SU-DHL-6 (cell line): ENCODE measurements around the gene LMX1A.

Experiments
- H2AFZ ChIP-seq: fragments of 200-600 bp; sonication (generic); 2 replicates; pipeline ENCODE4 v1.6.1; 2014; ENCODE audit warnings: low read depth, mild to moderate bottlenecking, moderate library complexity, mixed read lengths, antibody characterized with exemption, low read length; ENCODE audit not compliant: severe bottlenecking
- H3F3A ChIP-seq: fragments of 200-600 bp; shearing (Covaris generic); 2 replicates; pipeline ENCODE4 v1.6.0; 2016; ENCODE audit warnings: antibody characterized with exemption, mild to moderate bottlenecking; ENCODE audit not compliant: insufficient read depth
- H3K27ac ChIP-seq: fragments of 200-600 bp; sonication (generic); 2 replicates; pipeline ENCODE4 v1.5.1; 2016; ENCODE audit warnings: low read depth, mild to moderate bottlenecking, low read length, moderate library complexity, mixed read lengths
- H3K27me3 ChIP-seq: fragments of 200-600 bp; sonication (generic), shearing (Covaris generic); 2 replicates; pipeline ENCODE4 v1.6.0; 2014; ENCODE audit warnings: mild to moderate bottlenecking, low read length
- H3K36me3 ChIP-seq: fragments of 200-600 bp; sonication (generic); 2 replicates; pipeline ENCODE4 v1.6.1; 2014; ENCODE audit warnings: mild to moderate bottlenecking, low read length, mixed read lengths
- H3K4me2 ChIP-seq: fragments of 300-600, 200-600 bp; shearing (Covaris generic), sonication (generic); 2 replicates; pipeline ENCODE4 v1.6.0; 2014; ENCODE audit warnings: low read length, low read depth, mild to moderate bottlenecking; ENCODE audit not compliant: poor library complexity, severe bottlenecking
- H3K4me3 ChIP-seq: fragments of 200-600 bp; sonication (generic); 2 replicates; pipeline ENCODE4 v1.5.1; 2014; ENCODE audit warnings: antibody characterized with exemption, low read length, mild to moderate bottlenecking, mixed read lengths; ENCODE audit not compliant: insufficient read depth, poor library complexity, severe bottlenecking
- H3K79me2 ChIP-seq: fragments of 200-600 bp; sonication (generic); 2 replicates; pipeline ENCODE4 v1.6.1; 2014; ENCODE audit warnings: mild to moderate bottlenecking, low read length, moderate library complexity; ENCODE audit not compliant: insufficient read depth
- H3K9ac ChIP-seq: fragments of 200-600 bp; sonication (generic); 2 replicates; pipeline ENCODE4 v1.7.0; 2014; ENCODE audit warnings: mild to moderate bottlenecking, low read length
- H3K9me2 ChIP-seq: fragments of 200-600 bp; sonication (generic); replicated peaks from 2 replicates; pipeline ENCODE4 v1.6.1; 2014; ENCODE audit warnings: low read length; ENCODE audit not compliant: insufficient read depth
- H3K9me3 ChIP-seq: fragments of 200-600 bp; sonication (generic); 2 replicates; pipeline ENCODE4 v1.6.1; 2014; ENCODE audit warnings: low read length, mixed read lengths; ENCODE audit not compliant: insufficient read depth
- H4K20me1 ChIP-seq: fragments of 200-600 bp; sonication (generic); 2 replicates; pipeline ENCODE4 v1.6.1; 2014; ENCODE audit warnings: low read depth, mild to moderate bottlenecking, antibody characterized with exemption, low read length, moderate library complexity, mixed read lengths
- CTCF ChIP-seq: fragments of 200-600 bp; sonication (generic); IDR thresholded peaks from one replicate; pipeline ENCODE4 v1.5.1; 2017; ENCODE audit warnings: antibody characterized with exemption, mild to moderate bottlenecking, low read length, moderate library complexity; ENCODE audit not compliant: insufficient read depth, poor library complexity, severe bottlenecking
- EZH2phosphoT487 ChIP-seq: fragments of 200-600 bp; sonication (generic), shearing (Covaris generic); conservative IDR thresholded peaks from 2 replicates; pipeline ENCODE4 v1.6.1; 2018; ENCODE audit warnings: mild to moderate bottlenecking, antibody characterized with exemption, low read length, moderate library complexity, mixed read lengths

LMX1A gene

GRCh38 chr1:165169729-165170128 is 186.8 kb downstream of the LMX1A start:
- Histone ChIP-seq H4K20me1 (no peaks in the 10 kb centered on the region), H3K9me2 (no peaks in the 10 kb centered on the region), H3F3A (no peaks in the 10 kb centered on the region), H3K9me3 (no peaks in the 10 kb centered on the region), H3K27ac (no peak overlapping the region), H2AFZ (no peak overlapping the region), H3K36me3 (no peaks in the 10 kb centered on the region), H3K27me3 (no peaks in the 10 kb centered on the region), H3K9ac (no peak overlapping the region), H3K79me2 (no peaks in the 10 kb centered on the region), H3K4me2 (no peak overlapping the region), H3K4me3 (no peak overlapping the region)
- TF ChIP-seq EZH2phosphoT487 (no peak), CTCF (no peak)

GRCh38 chr1:165169028-165169427 is 187.5 kb downstream of the LMX1A start:
- Histone ChIP-seq H3K9me2 (no peaks in the 10 kb centered on the region), H3K4me2 (no peak overlapping the region), H3K36me3 (no peaks in the 10 kb centered on the region), H3K27me3 (no peaks in the 10 kb centered on the region), H4K20me1 (no peaks in the 10 kb centered on the region), H2AFZ (no peak overlapping the region), H3K9me3 (no peaks in the 10 kb centered on the region), H3K79me2 (no peaks in the 10 kb centered on the region), H3K4me3 (no peak overlapping the region), H3K27ac (no peak overlapping the region), H3K9ac (no peak overlapping the region), H3F3A (no peaks in the 10 kb centered on the region)
- no peak for TF ChIP-seq EZH2phosphoT487
- no peak for TF ChIP-seq CTCF

- Histone ChIP-seq H3K79me2 (no peaks in the 10 kb centered on the region), H3K27ac (no peak overlapping the region), H3K9ac (no peak overlapping the region), H3K9me2 (no peaks in the 10 kb centered on the region), H3K27me3 (no peaks in the 10 kb centered on the region), H2AFZ (no peak overlapping the region), H3K4me2 (no peak overlapping the region), H3K9me3 (no peaks in the 10 kb centered on the region), H3F3A (no peaks in the 10 kb centered on the region), H3K36me3 (no peaks in the 10 kb centered on the region), H3K4me3 (no peak overlapping the region), H4K20me1 (no peaks in the 10 kb centered on the region)
- TF ChIP-seq EZH2phosphoT487 (no peak), CTCF (no peak)
These were observed 188.0 kb downstream of the LMX1A start for GRCh38 chr1:165168467-165168866.
